Fibroblast of the aortic adventitia (primary cell): ENCODE measurements around the gene CNST. TPM values are rescaled to one million over a fixed set of nuclear protein-coding genes. Genes with fewer than 3 reads are reported as not detected.

Experiments used
- DNase-seq: peaks from one replicate; pipeline ENCODE4 v3.0.0-alpha.2; 2010; ENCODE audit warnings: low read depth
- H3K4me3 ChIP-seq: 2 replicates; pipeline ENCODE4 v1.5.1; 2011; ENCODE audit warnings: low read depth, mild to moderate bottlenecking, control low read depth, low read length, moderate library complexity
- CTCF ChIP-seq: IDR thresholded peaks from 2 replicates; pipeline ENCODE4 v1.5.1; 2011; ENCODE audit warnings: mild to moderate bottlenecking, low read length, control low read depth, inconsistent platforms; ENCODE audit not compliant: insufficient read depth
- total RNA-seq: library from RNA; depleted of rRNA; stranded (reverse); fragments of >200 nt; gene quantifications from 2 replicates; pipeline ENCODE4 v1.2.3, GENCODE V29; 2012; ENCODE audit warnings: low replicate concordance

Gene CNST
- total RNA-seq, 1 donor = 25.2 TPM

GRCh38 chr1:246537441-246537840 is 28.8 kb upstream of the CNST start:
- H3K4me3 ChIP-seq = no peak overlapping the region
- no peak for DNase-seq
- TF ChIP-seq CTCF = no peak

- DNase-seq = no peak
- H3K4me3 ChIP-seq = no peak overlapping the region
- no peak for TF ChIP-seq CTCF
Observed at GRCh38 chr1:246537887-246538286, 28.4 kb upstream of the CNST start.

GRCh38 chr1:246540738-246541491 is 25.3 kb upstream of the CNST start:
- TF ChIP-seq CTCF = no peak
- no peak overlapping the region for H3K4me3 ChIP-seq
- no peak for DNase-seq

GRCh38 chr1:246544001-246544400 is 22.3 kb upstream of the CNST start:
- no peak overlapping the region for H3K4me3 ChIP-seq
- DNase-seq = no peak
- no peak for TF ChIP-seq CTCF

- no peak overlapping the region for H3K4me3 ChIP-seq
- no peak for DNase-seq
- no peak for TF ChIP-seq CTCF
Observed at GRCh38 chr1:246549665-246550064, 16.6 kb upstream of the CNST start.

- no peak overlapping the region for H3K4me3 ChIP-seq
- no peak for DNase-seq
- TF ChIP-seq CTCF = no peak
Observed at GRCh38 chr1:246550402-246550801, 15.9 kb upstream of the CNST start.

- no peak for DNase-seq
- no peak for TF ChIP-seq CTCF
- no peak overlapping the region for H3K4me3 ChIP-seq
Observed at GRCh38 chr1:246552110-246552509, 14.1 kb upstream of the CNST start.
